HG02943 (cell line): Measurements from ENCODE around the gene TMEM254.
A peak's percentile ranks its signal among the peaks of the same experiment; 100 is the strongest.
"Not testable (repeated sequence)": the region's sequence is repeated elsewhere in the genome, so short reads cannot be mapped to it uniquely, and the experiment has no call there.

ENCODE experiments used
- ATAC-seq: cut with Tn5 transposase; IDR thresholded peaks from one replicate; pipeline ENCODE4 v1.9.1; 2021; ENCODE audit warnings: mild to moderate bottlenecking, low read depth, moderate library complexity; ENCODE audit not compliant: unreplicated experiment

Gene TMEM254

GRCh38 chr10:80078448-80079311 lies at the start of gene TMEM254:
Gene TMEM254 (plus strand): TSS chr10:80078665. CDS start chr10:80078700, 35 bp downstream.
- peak; percentile 88 for ATAC-seq

DNA sequence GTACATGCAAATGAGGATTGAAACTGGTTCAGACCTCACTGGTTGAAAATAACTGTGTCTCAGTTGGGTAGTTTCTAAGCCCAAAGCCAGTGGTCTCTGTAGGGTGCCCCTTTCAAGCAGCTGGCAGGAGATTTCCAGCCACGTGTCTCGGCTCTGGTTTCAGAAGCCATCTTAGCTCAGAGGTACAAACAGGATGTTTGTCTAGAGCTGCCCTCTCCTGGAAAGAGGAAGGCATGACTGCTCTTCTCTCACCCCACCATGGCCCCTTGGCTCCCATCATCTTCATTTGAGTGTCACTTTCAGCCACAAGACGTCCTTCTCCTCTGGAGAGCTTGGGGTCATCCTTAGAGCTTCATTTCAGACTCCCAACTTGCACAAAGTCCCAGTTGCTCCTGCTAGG lies 49.3 kb upstream of the TMEM254 start:
- not testable (repeated sequence) for ATAC-seq

DNA sequence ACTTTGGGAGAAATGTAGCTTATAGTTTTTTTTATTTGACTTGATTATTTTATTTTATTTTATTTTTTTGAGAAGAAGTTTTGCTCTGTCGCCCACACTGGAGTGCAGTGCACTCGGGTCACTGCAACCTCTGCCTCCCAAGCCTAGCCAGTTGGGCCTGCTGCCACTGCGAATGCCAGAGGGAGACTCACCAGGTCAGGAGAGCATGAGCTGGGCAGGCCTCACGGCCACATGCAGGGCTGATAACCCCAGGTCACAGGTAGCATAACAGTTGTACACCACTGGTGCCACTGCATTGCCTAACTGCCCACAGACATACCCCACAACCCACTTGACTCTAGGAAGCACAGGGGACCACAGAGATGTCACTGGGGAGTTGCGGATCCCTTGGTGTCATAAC lies 48.6 kb upstream of the TMEM254 start:
- not testable (repeated sequence) for ATAC-seq

GRCh38 chr10:80032503-80032902 lies 46.0 kb upstream of the TMEM254 start:
- no peak for ATAC-seq

- not testable (repeated sequence) for ATAC-seq
Observed at GRCh38 chr10:80034766-80035165, 43.7 kb upstream of the TMEM254 start.

- not testable (repeated sequence) for ATAC-seq
Observed at GRCh38 chr10:80035430-80035829, 43.0 kb upstream of the TMEM254 start.

GRCh38 chr10:80036921-80037500 lies 41.5 kb upstream of the TMEM254 start:
- not testable (repeated sequence) for ATAC-seq

- not testable (repeated sequence) for ATAC-seq
Observed at GRCh38 chr10:80038226-80038625, 40.2 kb upstream of the TMEM254 start.

- no peak for ATAC-seq
Observed at GRCh38 chr10:80041162-80041561, 37.3 kb upstream of the TMEM254 start.

DNA sequence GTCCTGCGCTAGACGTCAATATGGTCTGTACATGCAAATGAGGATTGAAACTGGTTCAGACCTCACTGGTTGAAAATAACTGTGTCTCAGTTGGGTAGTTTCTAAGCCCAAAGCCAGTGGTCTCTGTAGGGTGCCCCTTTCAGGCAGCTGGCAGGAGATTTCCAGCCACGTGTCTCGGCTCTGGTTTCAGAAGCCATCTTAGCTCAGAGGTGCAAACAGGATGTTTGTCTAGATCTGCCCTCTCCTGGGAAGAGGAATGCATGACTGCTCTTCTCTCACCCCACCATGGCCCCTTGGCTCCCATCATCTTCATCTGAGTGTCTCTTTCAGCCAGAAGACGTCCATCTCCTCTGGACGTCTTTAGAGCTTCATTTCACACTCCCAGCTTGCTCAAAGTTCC lies 33.5 kb upstream of the TMEM254 start:
- ATAC-seq = not testable (repeated sequence)

DNA sequence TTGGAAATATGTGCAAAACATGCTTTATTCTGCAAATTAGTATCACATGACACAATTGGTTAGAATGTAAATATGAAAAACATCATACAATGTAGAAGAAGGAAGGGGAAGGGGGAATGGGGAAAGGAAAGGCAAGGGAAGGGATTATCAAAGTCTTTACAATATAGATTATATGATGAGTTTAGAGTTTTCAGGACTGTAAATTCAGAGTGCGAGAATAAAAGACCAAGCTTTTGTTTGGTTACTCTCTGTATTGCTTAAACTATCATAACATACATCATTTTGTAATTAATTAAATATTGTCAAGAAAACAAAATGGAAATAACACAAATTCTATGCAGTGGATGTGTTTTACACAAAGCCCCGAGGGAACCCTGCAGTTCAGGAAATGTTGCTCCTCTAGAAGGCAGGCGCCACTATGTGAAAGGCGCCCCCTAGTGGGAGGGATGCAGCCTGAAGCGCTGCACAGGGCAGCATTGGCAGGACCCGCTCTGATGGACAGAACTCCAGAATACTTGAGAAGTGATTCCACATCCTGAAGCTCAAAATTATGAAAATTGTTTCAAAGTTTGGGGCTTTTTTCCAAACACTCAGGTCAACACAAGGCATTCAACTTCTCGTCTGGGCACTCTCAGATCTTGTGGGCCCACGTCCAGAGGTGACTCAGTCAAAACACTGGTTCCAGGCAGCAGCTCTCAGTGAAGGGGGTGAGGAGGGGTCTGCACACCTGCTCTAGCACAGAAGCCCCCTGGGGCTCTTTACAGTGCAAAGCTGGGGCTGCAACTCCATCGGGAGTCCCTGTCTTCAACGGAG lies 31.6 kb upstream of the TMEM254 start:
- peak; percentile 84 for ATAC-seq

DNA sequence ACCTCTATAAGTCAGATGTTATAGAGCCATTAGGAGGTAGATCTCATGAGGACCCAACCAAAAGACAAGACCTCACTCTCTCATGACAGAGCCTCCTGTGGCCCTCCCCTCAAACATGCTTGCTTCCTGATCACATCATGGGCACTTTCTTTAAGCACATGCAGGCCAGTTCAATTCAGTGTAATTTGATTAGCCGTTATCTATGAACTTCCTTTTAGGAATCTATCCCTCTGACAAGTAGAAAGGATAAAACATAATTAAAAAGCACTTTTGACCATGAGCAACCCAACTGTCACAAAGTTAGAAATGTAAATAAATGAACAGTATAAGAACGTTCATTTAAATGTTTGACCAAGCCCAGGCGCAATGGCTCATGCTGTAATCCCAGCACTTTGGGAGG lies 27.7 kb upstream of the TMEM254 start:
- no peak for ATAC-seq

DNA sequence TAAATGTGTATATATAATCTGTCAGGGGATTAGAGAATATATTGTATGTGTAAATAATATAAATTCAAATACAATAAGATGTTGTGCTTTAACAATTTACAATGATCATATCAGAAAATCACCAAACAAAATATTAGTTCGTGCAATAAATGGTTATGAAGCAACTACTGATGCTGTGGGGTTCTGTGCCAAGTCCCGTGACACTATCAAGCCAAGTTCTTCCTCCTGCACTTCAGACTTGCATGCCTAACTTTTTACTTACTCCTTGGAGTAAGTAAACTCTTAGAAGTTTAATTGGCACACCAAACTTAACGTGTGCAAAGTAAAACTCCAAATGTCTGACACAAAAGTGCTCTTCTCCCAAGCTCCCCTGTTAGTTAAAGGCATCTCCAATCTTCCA lies 26.5 kb upstream of the TMEM254 start:
- ATAC-seq = no peak

GRCh38 chr10:80055760-80056159 lies 22.7 kb upstream of the TMEM254 start:
- ATAC-seq = no peak

GRCh38 chr10:80057171-80057570 lies 21.3 kb upstream of the TMEM254 start:
- ATAC-seq = no peak

GRCh38 chr10:80064120-80064886 lies 14.2 kb upstream of the TMEM254 start:
- ATAC-seq = no peak

DNA sequence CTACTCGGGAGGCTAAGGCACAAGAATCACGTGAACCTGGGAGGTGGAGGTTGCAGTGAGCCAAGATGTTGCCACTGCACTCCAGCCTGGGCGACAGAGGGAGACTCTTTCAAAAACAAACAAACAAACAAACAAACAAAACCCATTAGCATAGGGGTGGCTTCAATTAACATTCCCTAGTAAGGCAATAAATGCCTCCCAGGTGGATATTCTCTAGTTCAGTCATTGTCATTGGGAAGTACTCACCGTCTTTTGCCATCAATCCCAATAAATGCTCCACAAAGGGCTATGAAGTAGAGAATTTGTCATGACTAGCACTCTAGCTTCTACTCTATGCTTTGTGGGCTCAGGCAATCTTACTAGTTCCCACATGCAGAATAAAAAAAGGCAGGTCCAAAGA lies 11.7 kb upstream of the TMEM254 start:
- ATAC-seq = no peak

DNA sequence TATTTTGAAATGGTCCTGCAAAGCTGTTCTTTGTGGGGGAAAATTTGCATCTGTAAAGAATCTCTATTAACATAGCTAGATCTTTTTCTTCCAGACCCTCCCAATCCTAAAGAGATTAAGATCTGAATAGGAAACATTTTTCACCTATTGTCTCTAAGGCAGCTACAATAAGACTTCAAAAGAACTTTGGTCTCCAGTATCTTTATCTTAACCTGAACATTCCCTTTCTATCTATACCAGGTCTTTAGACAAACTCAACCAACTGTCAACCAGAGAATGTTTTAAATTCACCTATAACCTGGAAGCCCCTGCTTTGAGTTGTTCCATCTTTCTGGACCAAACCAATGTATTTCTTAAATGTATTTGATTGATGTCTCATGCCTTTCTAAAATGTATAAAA lies 10.6 kb upstream of the TMEM254 start:
- not testable (repeated sequence) for ATAC-seq

GRCh38 chr10:80068270-80068669 lies 10.2 kb upstream of the TMEM254 start:
- ATAC-seq = no peak

GRCh38 chr10:80070057-80070456 lies 8.4 kb upstream of the TMEM254 start:
- ATAC-seq = no peak
